GM10248 (cell line): Measurements from ENCODE around the gene GYPC.

Source experiments
- CTCF ChIA-PET: fragments of 300-600 bp; sonication (Branson Sonifier 250); formaldehyde crosslinking; extraction: SDS; loops from one replicate; lab custom pipeline; 2021; ENCODE audit warnings: antibody characterized with exemption; lab: Yijun Ruan, JAX
- POLR2A ChIA-PET: fragments of 350-650 bp; sonication (Branson Sonifier 250); formaldehyde crosslinking; extraction: SDS; loops from one replicate; lab custom pipeline; 2020; ENCODE audit warnings: antibody characterized with exemption; lab: Yijun Ruan, JAX
- DNase-seq: peaks from one replicate; pipeline ENCODE4 v3.0.0; 2012; ENCODE audit errors: extremely low spot score
- TF ChIP-seq, protein P1 (sequence below): IDR thresholded peaks from 2 replicates; pipeline ENCODE4 v1.5.1; 2012; ENCODE audit warnings: mild to moderate bottlenecking, low read depth; ENCODE audit errors: extremely low read depth, missing control alignments, control extremely low read depth

The GYPC gene

GRCh38 chr2:126731353-126731752, 75.4 kb downstream of the GYPC start:
- TF ChIP-seq, protein P1, sequence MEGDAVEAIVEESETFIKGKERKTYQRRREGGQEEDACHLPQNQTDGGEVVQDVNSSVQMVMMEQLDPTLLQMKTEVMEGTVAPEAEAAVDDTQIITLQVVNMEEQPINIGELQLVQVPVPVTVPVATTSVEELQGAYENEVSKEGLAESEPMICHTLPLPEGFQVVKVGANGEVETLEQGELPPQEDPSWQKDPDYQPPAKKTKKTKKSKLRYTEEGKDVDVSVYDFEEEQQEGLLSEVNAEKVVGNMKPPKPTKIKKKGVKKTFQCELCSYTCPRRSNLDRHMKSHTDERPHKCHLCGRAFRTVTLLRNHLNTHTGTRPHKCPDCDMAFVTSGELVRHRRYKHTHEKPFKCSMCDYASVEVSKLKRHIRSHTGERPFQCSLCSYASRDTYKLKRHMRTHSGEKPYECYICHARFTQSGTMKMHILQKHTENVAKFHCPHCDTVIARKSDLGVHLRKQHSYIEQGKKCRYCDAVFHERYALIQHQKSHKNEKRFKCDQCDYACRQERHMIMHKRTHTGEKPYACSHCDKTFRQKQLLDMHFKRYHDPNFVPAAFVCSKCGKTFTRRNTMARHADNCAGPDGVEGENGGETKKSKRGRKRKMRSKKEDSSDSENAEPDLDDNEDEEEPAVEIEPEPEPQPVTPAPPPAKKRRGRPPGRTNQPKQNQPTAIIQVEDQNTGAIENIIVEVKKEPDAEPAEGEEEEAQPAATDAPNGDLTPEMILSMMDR, result no peak
- ChIA-PET CTCF (no interaction called here), POLR2A (no interaction called here)
- DNase-seq, result no peak

- TF ChIP-seq, protein P1, result no peak
- ChIA-PET CTCF (interaction anchor here (0.8 kb wide), 1 partner anchor 205 kb away, joined by 3 read pairs; no protein-coding TSS in a partner anchor), POLR2A (no interaction called here)
- DNase-seq, result no peak
Observed at GRCh38 chr2:126732682-126733245, 76.8 kb downstream of the GYPC start.

GRCh38 chr2:126733795-126734194, 77.8 kb downstream of the GYPC start:
- POLR2A ChIA-PET, result no interaction called here
- CTCF ChIA-PET, result no interaction called here
- DNase-seq, result no peak
- TF ChIP-seq, protein P1, result no peak

DNA sequence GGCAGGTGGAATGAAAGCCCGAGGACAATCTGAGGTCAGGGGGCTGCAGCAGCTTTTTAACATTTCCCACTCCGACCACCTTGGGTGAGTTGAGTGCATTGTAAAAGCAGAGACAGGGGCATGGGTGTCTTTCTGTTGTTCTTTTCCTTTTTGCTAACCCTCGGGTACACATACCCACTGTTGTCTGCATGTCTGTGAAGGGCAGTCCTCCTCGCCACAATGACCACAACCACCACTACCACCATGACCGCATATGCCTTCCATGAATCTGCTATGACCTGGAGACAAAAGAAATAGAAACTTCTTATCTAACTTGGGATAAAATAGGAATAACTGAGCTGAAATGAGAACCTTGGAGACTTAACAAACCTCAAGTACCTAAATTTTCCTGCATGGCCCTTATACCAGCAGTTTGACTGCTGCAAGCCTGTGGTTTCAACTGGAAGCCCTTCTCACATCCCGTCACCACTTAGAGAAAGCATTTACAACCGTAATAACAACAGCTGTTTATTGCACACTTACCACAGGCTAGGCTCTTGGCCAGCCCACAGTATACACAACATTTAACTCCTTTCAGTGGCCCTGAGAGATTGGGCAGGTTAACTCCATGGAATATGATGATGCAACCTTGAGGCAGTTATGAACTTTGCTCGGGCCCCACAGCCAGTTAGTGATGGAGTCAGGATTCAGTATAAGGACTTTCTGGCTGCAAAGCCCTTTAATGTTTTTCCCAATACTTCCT, 80.3 kb downstream of the GYPC start:
- POLR2A ChIA-PET, result no interaction called here
- no peak for DNase-seq
- CTCF ChIA-PET, result no interaction called here
- TF ChIP-seq, protein P1, result no peak

DNA sequence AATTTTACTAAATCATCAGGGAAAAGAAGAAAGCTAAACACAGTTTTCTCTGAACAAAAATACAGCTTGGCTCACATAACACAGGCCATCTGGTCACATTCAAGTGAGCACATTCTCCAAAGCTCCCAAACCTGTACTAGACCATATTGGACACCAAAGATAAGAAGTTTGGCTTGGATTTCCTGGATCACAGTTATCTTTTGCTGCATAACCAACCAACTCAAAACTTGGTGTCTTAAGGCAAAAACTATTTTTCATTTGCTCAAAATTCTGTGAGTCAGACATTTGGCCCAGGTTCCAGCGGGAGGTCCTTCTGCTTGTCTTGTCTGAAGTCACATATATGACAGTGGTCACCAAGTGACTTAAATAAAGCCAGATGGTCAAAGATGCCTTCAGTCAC, 83.2 kb downstream of the GYPC start:
- ChIA-PET CTCF (interaction anchor here (0.8 to 1.6 kb wide), 3 partner anchors 23 to 52 kb away, joined by 3 read pairs; no protein-coding TSS in a partner anchor), POLR2A (no interaction called here)
- TF ChIP-seq, protein P1, result no peak
- no peak for DNase-seq

DNA sequence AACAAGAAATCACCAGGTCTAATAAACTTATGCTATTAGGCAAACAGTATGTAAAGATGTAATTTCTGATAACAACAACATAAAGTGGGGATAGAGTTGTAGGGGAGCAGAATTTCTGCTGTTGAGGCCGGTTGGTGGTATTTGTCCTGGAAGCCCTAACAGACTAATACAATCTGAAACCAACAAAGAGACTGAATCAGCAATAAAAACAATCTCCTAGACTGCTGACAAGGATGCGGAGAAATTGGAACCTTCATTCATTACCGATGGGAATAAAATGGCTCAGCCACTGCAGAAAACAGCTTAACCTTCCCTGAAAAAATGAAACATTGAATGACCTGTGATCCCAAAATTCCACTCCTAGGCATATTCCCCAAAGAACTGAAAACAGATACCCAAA, 88.7 kb downstream of the GYPC start:
- TF ChIP-seq, protein P1, result no peak
- ChIA-PET CTCF (no interaction called here), POLR2A (no interaction called here)
- no peak for DNase-seq
